Stimulated activated CD4-positive, alpha-beta T cell treated with anti-CD3 and anti-CD28 coated beads, Interleukin-15, amount 100 ng/mL, for 1 hour (primary cell): ENCODE results near the gene SLC30A7.
"Not testable (repeated sequence)": the region's sequence is repeated elsewhere in the genome, so short reads cannot be mapped to it uniquely, and the experiment has no call there.

Experiments used
- DNase-seq, 2 donors: peaks; one replicate each; pipeline ENCODE4 v3.0.0-alpha.2; 2020; ENCODE audit warnings: low read depth in 1 of 2, low spot score in 1 of 2

SLC30A7 gene

GRCh38 chr1:100895540-100896480 is at the start of gene SLC30A7:
SLC30A7 (plus strand) TSS chr1:100896090; CDS start chr1:100896263, 173 bp downstream.
- DNase-seq = peak; percentile 94 to 98

- no peak for DNase-seq
These were observed 48.4 kb upstream of the SLC30A7 start for GRCh38 chr1:100847361-100848082.

- DNase-seq = no peak
These were observed 44.2 kb upstream of the SLC30A7 start for GRCh38 chr1:100851726-100852125.

- no peak for DNase-seq
These were observed 42.9 kb upstream of the SLC30A7 start for GRCh38 chr1:100852976-100853375.

GRCh38 chr1:100855116-100855515 is 40.8 kb upstream of the SLC30A7 start:
- not testable (repeated sequence) for DNase-seq

GRCh38 chr1:100860397-100860991 is 35.4 kb upstream of the SLC30A7 start:
- no peak for DNase-seq

- DNase-seq = no peak
These were observed 34.5 kb upstream of the SLC30A7 start for GRCh38 chr1:100861379-100861778.

- DNase-seq = no peak
These were observed 33.3 kb upstream of the SLC30A7 start for GRCh38 chr1:100862591-100862990.

- no peak for DNase-seq
These were observed 29.6 kb upstream of the SLC30A7 start for GRCh38 chr1:100866041-100866900.

GRCh38 chr1:100866901-100867206 is 29.0 kb upstream of the SLC30A7 start:
- no peak for DNase-seq

GRCh38 chr1:100868364-100868995 is 27.4 kb upstream of the SLC30A7 start:
- DNase-seq = no peak

- no peak for DNase-seq
These were observed 25.9 kb upstream of the SLC30A7 start for GRCh38 chr1:100869996-100870395.

- no peak for DNase-seq
These were observed 21.5 kb upstream of the SLC30A7 start for GRCh38 chr1:100874433-100874832.

GRCh38 chr1:100875228-100875627 is 20.7 kb upstream of the SLC30A7 start:
- no peak for DNase-seq

GRCh38 chr1:100876291-100876690 is 19.6 kb upstream of the SLC30A7 start:
- DNase-seq = no peak

GRCh38 chr1:100879422-100879821 is 16.5 kb upstream of the SLC30A7 start:
- DNase-seq = no peak

- no peak for DNase-seq
These were observed 14.2 kb upstream of the SLC30A7 start for GRCh38 chr1:100881687-100882086.

- DNase-seq = no peak
These were observed 13.2 kb upstream of the SLC30A7 start for GRCh38 chr1:100882698-100883097.

GRCh38 chr1:100883963-100884362 is 11.9 kb upstream of the SLC30A7 start:
- DNase-seq = no peak

- not testable (repeated sequence) for DNase-seq
These were observed 6.9 kb upstream of the SLC30A7 start for GRCh38 chr1:100889007-100889406.
